HG02970 (cell line): ENCODE results near the gene OSBPL10.

Experiments used
- ATAC-seq: cut with Tn5 transposase; IDR thresholded peaks from one replicate; pipeline ENCODE4 v1.9.1; 2021; ENCODE audit warnings: mild to moderate bottlenecking, moderate library complexity, moderate number of reproducible peaks; ENCODE audit not compliant: unreplicated experiment, low FRiP score

OSBPL10 gene

DNA sequence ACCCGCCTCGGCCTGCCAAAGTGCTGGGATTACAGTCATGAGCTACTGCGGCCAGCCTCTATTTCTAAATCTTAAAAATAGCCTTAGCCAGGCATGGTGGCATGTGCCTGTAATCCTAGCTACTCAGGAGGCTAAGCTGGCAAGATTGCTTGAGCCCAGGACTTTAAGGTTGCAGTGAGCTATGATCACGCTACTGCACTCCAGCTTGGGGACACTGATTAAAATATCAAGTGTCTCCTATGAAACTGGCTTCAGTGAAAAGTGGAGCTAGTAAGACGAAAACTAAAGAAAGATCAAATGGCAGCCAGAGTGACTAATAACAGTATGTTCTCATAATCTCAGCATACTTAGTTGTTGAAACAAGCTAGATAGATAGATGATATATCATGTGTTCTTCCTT lies 335.8 kb downstream of the OSBPL10 start:
- no peak for ATAC-seq

DNA sequence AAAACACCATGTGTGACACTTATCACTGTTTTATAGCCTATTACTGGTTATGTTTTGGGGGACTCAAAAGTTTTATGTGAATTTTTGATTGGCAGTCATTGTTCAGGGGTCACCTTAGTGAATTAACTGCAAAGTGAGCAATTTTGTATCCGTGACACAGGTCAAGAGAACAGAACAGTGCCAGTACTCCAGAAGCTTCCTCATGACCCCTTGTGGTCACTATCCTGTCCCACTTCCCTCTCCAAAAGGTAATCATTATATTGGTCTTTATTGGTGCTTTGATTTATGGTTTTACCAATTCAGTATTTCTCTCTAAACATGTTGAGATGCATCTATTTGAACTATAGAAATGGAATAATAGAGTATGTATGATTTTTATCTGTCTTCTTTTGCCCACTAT lies 341.2 kb downstream of the OSBPL10 start:
- no peak for ATAC-seq

DNA sequence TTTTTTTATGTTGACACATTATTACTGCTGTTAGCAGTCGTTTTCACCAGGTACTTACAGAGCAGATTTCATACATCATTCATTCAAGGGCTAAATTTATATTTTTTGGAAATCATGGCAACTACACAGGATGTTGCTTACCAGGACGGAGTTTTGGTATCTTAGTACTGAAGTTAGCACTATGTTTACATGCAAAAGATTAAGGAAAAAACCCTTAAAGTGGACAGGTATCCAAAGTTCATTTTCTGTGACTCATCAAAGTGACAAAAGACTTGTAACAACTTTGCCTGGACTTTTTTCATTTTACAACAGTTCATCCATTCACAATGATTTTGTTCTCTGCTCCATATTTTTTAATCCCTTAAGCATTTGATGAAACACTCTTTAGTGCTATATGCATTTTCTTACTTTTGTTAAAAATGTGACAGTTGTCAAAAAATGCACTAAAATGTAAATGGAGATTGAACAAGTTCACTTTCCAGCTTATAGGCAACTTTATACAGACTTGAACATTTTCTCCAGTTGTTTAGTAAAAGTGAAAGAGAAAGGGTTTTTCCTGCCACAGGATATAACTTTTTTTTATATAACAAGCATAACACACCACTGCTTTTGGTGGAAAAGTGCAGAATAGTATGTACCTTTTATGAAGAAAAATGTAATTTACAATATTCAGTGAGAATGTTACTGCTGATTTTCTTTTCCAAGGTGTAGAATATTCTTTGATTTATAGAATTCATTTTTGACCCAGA lies 344.2 kb downstream of the OSBPL10 start:
- ATAC-seq = no peak

DNA sequence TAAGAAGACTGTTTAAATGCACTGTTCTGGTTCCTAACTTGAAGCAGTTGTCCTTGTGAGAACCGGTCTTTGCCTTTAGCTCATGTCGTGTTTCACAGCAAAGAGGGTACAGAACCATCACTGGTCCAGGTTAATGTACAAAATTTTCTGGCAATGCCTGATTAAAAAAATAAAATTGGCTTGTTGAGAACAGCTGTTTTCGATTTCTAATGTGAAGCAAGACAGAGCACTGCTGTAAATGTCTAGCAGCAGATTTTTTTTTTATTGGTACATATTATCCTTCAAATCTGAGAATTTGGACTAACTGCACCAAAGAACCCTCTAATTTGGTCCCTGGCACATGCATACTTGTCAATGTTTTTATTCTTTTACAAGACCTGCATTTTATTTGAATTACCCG lies 345.0 kb downstream of the OSBPL10 start:
- ATAC-seq = no peak

DNA sequence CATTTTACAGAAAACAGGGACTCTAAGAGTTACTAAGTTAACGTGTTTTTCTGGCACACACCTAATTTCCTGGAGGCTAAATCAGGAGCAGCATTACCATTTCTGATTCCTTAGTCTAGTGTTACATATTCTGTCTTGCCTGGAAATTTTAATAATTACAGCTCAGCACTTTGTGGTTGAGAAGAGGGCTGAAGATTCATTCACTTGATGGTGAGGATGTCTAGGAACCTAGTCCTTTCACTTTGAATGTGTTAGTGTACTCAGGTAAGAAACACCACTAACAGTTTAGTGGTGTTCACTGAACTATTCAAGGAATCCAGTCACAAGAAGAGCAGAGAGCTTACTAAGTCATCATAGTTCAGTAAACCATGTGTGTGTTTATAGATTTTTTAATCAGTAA lies 345.5 kb downstream of the OSBPL10 start:
- no peak for ATAC-seq

DNA sequence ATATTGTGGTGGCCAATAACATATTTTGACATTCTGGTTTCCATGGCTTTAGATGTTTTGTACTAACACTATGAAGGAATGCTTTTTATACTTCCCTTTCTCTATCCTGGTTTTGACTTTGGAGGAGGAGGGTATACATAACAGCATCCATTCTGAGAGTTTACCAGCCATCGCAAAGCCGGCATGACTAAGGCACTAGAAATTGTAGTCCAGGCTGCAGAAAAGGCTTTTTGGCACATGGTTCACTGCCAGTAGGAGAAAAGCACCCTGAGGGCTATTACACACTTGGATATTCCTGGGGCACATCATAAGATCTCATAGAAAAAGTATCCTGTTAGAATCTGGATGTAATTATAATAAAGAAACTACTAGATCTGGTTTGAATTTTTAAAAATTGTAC lies 346.6 kb downstream of the OSBPL10 start:
- no peak for ATAC-seq

DNA sequence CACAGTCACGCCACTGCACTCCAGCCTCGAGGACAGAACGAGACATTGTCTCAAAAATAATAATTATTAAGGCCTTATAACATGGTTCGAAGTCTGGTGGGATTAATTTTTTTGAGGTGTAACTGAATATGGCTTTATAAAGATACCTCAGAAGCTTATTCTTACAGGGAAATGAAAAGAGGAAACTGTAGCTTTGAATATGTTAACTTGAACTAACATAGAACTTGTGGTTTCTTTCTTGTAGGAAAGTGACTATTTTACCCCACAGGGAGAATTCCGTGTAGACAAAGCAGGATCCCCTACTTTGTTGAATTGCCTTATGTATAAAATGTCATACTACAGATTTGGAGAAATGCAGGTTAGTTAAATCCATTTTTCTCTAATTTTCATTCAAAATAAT lies 352.0 kb downstream of the OSBPL10 start:
- ATAC-seq = no peak

DNA sequence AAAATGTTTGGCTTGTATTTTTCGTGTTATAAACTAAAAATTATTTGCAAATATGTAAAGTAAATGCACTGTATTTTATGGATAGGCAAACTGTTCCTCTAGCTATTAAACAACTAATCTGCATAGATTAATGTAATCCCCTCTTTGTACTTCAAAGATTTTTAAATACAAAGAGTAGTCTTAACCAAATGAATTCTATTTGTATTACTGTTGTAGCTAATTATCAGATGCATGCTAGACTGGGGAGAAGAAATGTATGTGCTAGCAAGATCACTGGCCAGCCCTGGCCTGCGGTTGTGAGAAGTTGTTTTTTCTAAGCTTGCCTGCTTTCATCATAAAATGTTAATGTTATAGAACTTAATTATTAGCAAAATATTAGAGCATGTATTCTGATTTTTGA lies 355.7 kb downstream of the OSBPL10 start:
- ATAC-seq = no peak

DNA sequence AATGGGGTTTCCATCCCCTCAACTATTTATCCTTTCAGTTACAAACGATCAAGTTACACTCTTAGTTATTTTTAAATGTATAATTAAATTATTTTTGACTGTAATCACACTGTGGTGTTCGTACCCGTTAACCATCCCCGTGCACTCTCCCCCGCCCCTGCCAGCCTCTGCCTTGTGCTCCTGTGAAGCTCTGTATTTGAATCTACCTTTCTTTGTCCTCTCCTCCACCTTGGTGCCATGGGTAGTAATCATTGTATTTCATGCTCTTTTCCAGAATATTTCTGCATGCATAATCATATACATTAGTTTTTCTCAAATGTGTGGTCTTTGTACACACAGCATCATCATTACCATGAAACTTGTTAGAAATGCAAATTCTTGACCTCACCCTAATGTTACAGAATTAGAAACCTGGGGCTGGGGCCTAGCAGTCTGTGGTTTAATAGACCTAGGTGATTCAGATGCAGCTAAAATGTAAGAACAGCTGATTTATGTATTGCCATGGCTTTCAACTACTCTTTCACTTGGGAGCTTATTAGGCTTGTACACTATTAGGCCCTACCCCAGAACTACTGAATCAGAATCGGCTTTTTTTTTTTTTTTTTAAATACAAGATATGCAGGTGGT lies 356.9 kb downstream of the OSBPL10 start:
- no peak for ATAC-seq

DNA sequence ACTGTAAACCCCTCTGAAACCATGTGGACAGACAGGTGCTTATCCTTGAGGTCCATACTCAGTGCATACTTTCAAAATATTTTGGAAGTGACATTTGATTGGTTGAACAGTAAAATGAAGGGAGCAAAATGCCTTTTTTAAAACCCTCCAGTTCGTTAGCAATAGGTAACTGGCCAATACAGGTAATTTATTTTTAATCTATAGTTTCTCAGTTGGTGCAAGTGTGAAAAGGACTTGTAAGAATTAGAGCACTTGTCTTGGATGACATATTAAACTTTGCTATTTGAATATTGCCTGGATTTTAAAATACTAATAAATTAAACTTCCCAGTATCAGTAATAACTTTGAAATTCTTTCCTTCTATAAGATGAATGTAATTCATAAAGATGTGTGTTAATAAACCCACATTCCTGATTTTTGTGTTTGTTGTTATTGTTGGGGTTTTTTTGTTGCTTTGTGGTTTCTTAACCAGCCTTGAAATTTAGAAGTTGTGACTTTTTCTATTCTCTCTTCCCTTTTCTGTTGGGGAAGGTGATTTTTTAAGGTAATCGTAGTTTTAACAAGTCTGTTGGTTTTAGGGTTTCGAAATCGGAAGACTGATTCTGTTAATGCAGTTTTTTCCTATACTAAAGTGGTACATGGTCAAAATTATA lies 358.3 kb downstream of the OSBPL10 start:
- ATAC-seq = no peak

DNA sequence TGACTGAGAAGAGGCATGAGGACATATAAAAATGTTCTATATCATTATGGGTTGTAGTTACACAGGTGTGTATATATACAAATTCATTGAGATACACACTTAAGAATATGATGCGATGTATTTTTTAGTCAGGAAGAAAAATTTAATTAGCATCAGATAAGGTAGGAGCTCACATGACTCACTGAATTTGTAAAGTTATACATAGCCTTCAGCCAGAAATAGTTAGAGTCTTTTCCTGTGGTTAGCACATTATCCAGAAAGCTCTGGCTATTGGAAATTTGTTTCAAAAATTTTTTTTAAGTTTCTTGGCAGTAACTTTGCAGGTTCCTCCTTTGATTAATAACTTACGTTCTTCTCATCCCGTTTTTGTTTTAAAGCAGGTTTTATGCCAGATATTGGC lies 359.7 kb downstream of the OSBPL10 start:
- no peak for ATAC-seq

DNA sequence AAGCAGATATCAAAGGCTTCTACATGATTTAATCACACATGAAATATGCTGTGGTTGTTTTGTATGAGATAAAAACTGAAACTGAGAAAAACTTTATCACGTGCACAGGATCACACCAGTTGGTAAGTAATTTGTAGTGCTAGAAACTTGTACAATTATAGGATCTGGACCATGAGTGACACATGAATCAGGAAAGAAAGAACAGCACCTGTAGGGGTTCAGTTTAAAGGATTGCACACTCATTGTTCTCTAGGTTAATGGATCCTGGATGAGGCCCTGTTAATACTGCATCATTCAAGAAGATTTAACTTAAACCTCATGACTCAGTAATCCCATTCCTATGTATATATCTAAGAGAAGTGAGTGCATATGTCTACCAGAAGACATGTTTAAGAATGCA lies 360.4 kb downstream of the OSBPL10 start:
- ATAC-seq = no peak

DNA sequence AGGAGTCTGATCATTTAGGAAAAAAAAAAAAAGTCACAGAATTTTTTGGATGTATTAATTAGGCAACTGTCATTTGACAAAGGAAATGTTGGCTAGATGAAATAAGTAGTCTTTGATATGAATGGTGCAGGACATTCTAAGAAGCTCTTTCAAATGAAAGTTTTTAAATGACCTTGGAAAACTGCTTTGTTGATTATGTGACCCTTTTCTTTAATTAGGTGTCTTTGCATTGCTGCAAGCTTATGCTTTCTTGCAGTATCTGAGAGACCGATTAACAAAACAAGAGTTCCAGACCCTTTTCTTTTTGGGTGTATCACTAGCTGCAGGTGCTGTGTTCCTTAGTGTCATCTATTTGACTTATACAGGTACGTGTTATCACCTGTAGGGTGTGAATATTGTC lies 364.4 kb downstream of the OSBPL10 start:
- no peak for ATAC-seq

DNA sequence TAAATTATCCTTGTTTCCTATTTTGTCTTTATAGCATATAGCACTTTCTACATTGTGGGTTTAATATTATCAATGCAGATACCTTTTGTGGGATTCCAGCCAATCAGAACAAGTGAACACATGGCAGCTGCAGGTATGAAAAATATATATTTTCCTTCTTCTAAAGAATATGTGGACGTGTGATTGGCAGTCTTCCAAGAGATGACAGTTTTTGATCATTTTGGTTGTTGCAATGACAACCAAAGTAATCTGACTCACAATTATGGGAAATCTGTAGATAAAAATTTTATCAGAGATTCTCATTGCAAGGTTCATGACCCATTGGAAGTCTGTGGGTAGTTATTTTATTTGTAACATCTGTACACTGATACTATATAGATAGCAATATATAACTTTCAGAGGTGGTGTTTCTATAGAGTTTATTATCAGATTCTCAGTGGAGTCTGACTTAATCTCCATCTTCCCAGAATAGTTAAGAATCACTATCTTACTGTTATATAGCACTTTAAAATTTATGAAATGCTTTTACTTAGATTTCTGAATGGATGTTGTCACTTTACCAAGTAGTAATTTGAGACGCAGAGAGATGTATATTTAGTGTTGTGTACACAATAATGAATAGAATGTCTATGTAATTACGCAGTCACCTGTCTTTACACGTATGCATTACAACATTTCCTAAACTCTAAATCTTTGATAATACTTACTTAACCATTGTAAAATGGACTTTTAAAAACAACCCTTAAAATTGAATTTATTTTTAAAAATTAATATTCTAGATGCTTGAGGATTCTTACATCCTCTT lies 365.8 kb downstream of the OSBPL10 start:
- ATAC-seq = no peak

DNA sequence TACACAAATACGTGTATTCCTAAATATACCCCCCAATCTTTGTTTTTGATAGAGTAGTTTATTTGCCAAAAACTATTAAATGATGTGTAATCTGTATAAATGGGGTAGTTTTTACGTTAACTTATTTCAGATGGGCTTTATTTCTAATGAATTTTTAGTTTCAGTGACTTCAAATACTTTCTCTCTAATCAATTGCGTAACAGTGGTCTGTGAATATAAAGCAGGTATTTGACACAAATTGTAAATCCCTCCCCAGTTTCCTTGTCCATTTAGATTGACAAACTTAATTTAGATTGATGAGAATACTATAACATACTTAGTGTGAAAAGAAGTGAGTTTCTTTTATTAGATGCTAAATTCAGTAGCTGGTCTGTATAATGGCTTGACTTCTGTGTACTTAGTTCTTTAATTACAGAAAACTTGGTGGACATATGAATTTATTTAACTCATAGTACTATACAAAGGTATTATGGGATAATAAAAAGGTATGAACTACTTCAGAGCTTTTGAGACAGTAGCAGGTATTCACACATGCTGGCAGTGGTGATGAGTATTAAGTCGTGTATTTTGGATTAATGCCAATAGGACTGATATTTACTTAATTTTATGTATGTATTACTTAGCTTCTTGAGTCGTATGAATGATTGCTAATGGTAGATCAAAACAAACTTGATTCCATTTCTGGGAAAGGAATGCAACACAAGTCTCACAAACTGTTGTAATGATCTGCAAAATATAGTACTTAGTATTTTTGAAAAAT lies 366.7 kb downstream of the OSBPL10 start:
- no peak for ATAC-seq

DNA sequence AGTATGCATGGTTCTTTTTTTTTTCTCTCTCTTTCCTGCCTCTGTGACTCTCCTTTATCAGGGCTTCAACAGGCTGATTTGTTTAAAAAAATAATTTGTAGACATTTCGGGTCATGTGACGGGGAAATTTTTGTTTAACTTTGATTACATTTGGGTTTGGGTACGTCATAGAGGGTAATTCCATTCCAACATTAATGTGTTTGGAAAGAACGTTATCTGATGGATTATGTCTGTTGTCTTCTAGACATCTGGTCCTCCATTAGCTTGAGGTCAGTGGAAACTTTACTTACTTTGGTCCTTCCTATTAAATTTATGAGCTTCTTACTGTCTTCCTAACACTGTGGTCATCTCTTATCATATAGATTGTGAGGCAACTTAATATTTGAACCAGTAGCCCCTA lies 367.4 kb downstream of the OSBPL10 start:
- no peak for ATAC-seq

DNA sequence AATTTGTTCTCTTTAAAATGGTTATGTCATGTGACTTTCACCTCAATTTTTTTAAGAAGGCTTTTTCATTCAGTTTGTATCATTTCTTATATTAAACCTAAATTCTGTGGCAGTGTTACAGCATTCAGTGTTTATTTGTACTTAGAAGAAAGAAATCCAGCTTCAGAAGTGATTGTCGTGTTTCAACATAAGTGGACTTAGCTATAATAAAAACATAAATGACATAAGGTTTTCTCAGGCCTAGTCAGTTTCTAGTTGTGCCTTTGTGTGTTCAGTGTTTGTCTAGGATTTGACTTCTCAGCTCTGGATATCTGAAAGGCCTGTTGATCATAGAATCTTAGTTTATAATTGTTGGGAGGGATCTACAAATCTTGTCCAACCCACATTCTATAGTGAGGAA lies 367.9 kb downstream of the OSBPL10 start:
- ATAC-seq = no peak
